Ovary (tissue), 9 donors: ENCODE measurements around the gene ZER1. TPM values are rescaled to one million over a fixed set of nuclear protein-coding genes. Genes with fewer than 3 reads are reported as not detected.

Experiments
- DNase-seq, 5 donors: peaks; one replicate each; pipeline ENCODE4 v3.0.0-alpha.2; 2019 to 2020
- H3K27ac ChIP-seq, 2 donors: fragments of 200-600 bp; one replicate each; pipeline versions ENCODE4 v1.5.1 to v1.8.0; 2019 to 2022
- H3K27me3 ChIP-seq: fragments of 200-600 bp; one replicate; pipeline ENCODE4 v1.8.0; 2022
- H3K36me3 ChIP-seq: fragments of 200-600 bp; sonication (generic); one replicate; pipeline ENCODE4 v1.5.1; 2019
- H3K4me1 ChIP-seq: one replicate; pipeline ENCODE4 v1.8.1; 2013; ENCODE audit warnings: mild to moderate bottlenecking, moderate library complexity; ENCODE audit not compliant: insufficient read depth
- H3K4me3 ChIP-seq: fragments of 200-600 bp; sonication (generic); one replicate; pipeline ENCODE4 v1.5.1; 2017
- H3K9me3 ChIP-seq, 2 donors: fragments of 200-600 bp in 1 of 2; sonication (generic) in 1 of 2; one replicate each; pipeline versions ENCODE4 v1.5.1 to v1.8.1; 2013 to 2019; ENCODE audit warnings: mild to moderate bottlenecking in 1 of 2, moderate library complexity in 1 of 2
- EP300 ChIP-seq: sonication (generic); formaldehyde crosslinking; IDR thresholded peaks from one replicate; pipeline ENCODE4 v1.6.1; 2017; ENCODE audit warnings: antibody characterized with exemption
- POLR2A ChIP-seq: fragments of 450-650 bp; IDR thresholded peaks from one replicate; pipeline ENCODE4 v1.6.1; 2017; ENCODE audit warnings: antibody characterized with exemption, mild to moderate bottlenecking, moderate library complexity
- WGBS, 3 donors: extraction: QIAGEN DNeasy Blood & Tissue Kit in 1 of 3; methylation state at CpG; one replicate each; pipeline versions ENCODE4 v1.1.5 to v1.1.7; 2013 to 2017; 5-methylcytosine and 5-hydroxymethylcytosine counted together
- intact Hi-C, 4 donors: fragments of 100-400 bp; cut with DNase I; formaldehyde crosslinking; loops; one replicate each; pipeline versions ENCODE4 v1.11.0 to v1.15.1; 2022 to 2023
- polyA plus RNA-seq, 2 donors: library from polyadenylated mRNA; stranded (reverse); fragments of 200-250 nt in 1 of 2; fragments of 350-450 nt in 1 of 2; fragmentation: Illumina TruSeq in 1 of 2; extraction: RNeasy Lipid Tissue Mini Kit (QIAGEN cat#74804) in 1 of 2; gene quantifications; one replicate each; pipeline ENCODE4 v1.2.3, GENCODE V29; 2013 to 2014
- total RNA-seq, 7 donors: library from RNA; depleted of rRNA in 2 of 7; stranded (reverse); fragments of >200 nt in 2 of 7; fragmentation: NEBNext Ultra II Directional in 3 of 7; extraction: Animal tissue kit (Norgen Biotek cat#: 25700) in 3 of 7; gene quantifications; one replicate each; pipeline versions ENCODE4 v1.1.0 to v1.2.4, GENCODE V29; 2016 to 2023
- TF ChIP-seq, protein P1 (sequence below), 3 donors: fragments of 450-650 bp in 2 of 3; fragments of 200-600 bp in 1 of 3; IDR thresholded peaks; one replicate each; pipeline versions ENCODE4 v1.5.1 to v1.8.0; 2016 to 2022; ENCODE audit warnings: antibody characterized with exemption in 3 of 3, mild to moderate bottlenecking in 1 of 3
- donor health status: DM: no; HTN: no; CAD: no; lungs with moderate emphysema.
- donor health status: DM: no; HTN: no; CAD: no.
- donor health status: Bipolar disorder and iron deficiency.
- donor health status: DM: yes; HTN: yes; CAD: no.
- donor health status: DM: no; HTN: no; CAD: no.
- donor health status: DM: yes; HTN: yes; CAD: no.

Gene ZER1
- total and polyA plus RNA-seq, 9 donors: 16.3 to 46.1 (median 34.0) TPM

DNA sequence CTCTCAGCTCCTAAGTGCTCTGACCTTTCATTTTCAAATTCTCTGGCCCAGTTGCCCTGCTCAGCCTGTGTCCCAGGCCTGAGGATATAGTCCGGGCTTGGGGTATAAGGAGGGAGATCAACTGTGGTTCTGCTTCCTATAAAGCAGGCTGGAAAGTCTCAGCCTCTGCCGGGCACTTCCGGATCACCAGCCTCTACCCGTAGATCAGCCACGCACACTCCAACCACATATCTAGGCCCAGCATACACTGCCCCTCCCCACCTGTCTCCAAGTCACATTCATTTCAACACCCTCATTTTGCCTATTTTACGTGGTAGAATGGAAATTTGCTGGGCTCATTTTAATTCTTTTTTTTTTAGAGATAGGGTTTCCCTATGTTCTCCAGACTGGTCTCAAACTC, 3.1 kb downstream of the ZER1 start:
- H3K4me3 ChIP-seq: no peak overlapping the region
- H3K9me3 ChIP-seq: no peaks in the 10 kb centered on the region
- H3K36me3 ChIP-seq: no peaks in the 10 kb centered on the region
- no peak for DNase-seq
- H3K4me1 ChIP-seq: no peaks in the 10 kb centered on the region
- H3K27ac ChIP-seq: no peak overlapping the region
- TF ChIP-seq, protein P1, sequence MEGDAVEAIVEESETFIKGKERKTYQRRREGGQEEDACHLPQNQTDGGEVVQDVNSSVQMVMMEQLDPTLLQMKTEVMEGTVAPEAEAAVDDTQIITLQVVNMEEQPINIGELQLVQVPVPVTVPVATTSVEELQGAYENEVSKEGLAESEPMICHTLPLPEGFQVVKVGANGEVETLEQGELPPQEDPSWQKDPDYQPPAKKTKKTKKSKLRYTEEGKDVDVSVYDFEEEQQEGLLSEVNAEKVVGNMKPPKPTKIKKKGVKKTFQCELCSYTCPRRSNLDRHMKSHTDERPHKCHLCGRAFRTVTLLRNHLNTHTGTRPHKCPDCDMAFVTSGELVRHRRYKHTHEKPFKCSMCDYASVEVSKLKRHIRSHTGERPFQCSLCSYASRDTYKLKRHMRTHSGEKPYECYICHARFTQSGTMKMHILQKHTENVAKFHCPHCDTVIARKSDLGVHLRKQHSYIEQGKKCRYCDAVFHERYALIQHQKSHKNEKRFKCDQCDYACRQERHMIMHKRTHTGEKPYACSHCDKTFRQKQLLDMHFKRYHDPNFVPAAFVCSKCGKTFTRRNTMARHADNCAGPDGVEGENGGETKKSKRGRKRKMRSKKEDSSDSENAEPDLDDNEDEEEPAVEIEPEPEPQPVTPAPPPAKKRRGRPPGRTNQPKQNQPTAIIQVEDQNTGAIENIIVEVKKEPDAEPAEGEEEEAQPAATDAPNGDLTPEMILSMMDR (IDR thresholded peaks at IDR 0.05): no peak
- no peak for TF ChIP-seq POLR2A
- TF ChIP-seq EP300: no peak
- WGBS, 3 donors: 81 to 83% (median 83%) methylated on average over 6 of the region's 6 CpGs
- H3K27me3 ChIP-seq: no peaks in the 10 kb centered on the region
- intact Hi-C loops: no loop called here

DNA sequence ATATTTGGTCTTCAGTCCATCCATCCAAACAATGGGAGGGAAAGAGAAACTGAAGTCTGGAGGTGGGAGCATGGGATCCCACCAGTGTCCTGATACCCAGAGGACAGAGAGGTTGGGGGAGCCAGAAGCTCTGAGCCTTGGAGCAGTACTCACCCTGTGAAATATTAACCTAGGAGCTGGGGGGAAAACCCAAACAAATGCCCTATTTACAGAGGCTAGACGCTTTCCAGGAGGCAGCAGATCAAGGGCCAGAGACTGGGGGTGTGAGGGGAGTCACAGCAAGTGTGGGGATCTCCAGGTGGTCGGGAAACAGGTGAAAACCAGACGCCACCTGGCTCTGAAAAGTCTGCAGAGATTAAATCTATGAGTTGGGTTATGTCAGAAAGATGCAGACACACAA, 6.2 kb downstream of the ZER1 start:
- H3K27ac ChIP-seq: no peak overlapping the region
- H3K9me3 ChIP-seq: no peaks in the 10 kb centered on the region
- no peak for TF ChIP-seq EP300
- TF ChIP-seq, protein P1 (IDR thresholded peaks at IDR 0.05): no peak

DNA sequence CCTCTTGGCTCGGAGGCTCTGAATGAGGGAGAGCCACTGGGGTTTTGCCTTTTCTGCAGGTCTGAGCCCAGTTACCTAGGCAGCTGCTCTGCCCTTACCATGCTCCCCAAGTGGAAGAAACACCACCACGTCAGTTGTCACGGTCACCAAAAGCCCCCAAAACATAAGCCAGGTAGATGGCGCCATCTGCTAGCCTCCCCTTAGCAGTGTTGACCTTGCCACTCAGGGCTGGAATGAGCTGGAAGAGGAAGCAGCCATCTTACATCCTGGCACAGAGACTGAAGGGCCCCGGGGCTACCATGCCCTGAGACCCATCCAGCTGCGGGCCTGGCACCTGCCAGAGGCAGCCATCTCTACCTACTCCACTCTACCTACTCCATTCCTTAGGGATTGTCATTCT, 7.4 kb downstream of the ZER1 start:
- Histone ChIP-seq H3K4me1 (no peaks in the 10 kb centered on the region), H3K27ac (no peak overlapping the region), H3K4me3 (no peak overlapping the region), H3K9me3 (no peaks in the 10 kb centered on the region), H3K36me3 (no peaks in the 10 kb centered on the region), H3K27me3 (no peaks in the 10 kb centered on the region)
- intact Hi-C loops: no loop called here
- DNase-seq: no peak
- TF ChIP-seq, protein P1 (IDR thresholded peaks at IDR 0.05): no peak
- TF ChIP-seq EP300: no peak
- no peak for TF ChIP-seq POLR2A
- WGBS, 3 donors: 82 to 88% (median 82%) methylated on average over 6 of the region's 6 CpGs

More for the DNA sequence above, 6.2 kb downstream of the ZER1 start:
- Histone ChIP-seq H3K4me1 (no peaks in the 10 kb centered on the region), H3K36me3 (no peaks in the 10 kb centered on the region), H3K27me3 (no peaks in the 10 kb centered on the region), H3K4me3 (no peak overlapping the region)
- intact Hi-C loops: no loop called here
- no peak for DNase-seq
- WGBS, 3 donors: 80 to 87% (median 83%) methylated on average over 3 of the region's 3 CpGs

DNA sequence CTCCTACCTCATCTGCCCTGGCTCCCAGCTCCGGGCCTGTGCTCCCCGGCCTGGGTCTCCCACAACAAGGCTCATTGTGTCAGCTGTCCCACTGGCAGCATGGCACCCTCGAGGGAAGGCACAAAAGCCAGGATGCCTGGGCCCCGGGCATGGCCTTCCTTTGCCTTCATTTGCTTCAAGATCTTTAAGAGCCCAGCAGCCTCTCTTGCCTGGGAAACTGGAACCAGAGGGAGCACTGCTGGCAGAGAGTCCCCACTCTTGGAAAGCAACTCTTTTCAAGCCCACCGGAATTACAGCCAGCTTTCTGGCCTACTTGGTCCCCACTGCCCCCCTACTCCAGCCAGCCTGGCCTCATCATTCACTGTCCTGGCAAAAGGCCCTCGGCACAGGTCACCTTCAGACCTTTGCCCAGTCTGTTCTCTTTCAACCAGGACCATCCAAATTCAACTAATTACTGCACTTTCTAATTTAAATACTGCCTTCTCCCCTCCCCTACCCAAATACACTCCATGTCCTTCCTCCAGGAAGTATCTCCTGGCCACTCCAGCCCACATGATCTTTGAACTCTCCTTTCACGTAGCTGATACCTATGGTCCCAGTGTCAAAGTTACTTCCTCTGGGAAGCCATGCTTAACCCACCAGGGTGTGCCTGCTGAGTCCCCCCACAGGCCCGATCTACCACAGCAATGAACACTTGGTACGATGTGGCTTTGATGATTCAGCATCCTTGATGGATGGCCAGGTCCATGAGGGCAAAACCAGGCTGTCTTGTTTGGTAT, 8.9 kb downstream of the ZER1 start:
- Histone ChIP-seq H3K27ac (no peak overlapping the region), H3K4me1 (no peaks in the 10 kb centered on the region), H3K9me3 (no peaks in the 10 kb centered on the region), H3K4me3 (no peak overlapping the region), H3K36me3 (no peaks in the 10 kb centered on the region), H3K27me3 (no peaks in the 10 kb centered on the region)
- intact Hi-C loops: no loop called here
- no peak for DNase-seq
- TF ChIP-seq, protein P1 (IDR thresholded peaks at IDR 0.05): no peak
- TF ChIP-seq EP300: no peak
- WGBS, 3 donors: 80 to 83% (median 80%) methylated on average over 9 of the region's 9 CpGs
